IMR-90 (cell line): ENCODE measurements around the gene DHDH. TPM values are rescaled to one million over a fixed set of nuclear protein-coding genes. Genes with fewer than 3 reads are reported as not detected.

Source experiments
- ATAC-seq: fragments of 200-7000 bp; cut with Tn5 transposase; 2 replicates; pipeline ENCODE4 v1.9.1; 2020; ENCODE audit warnings: low read depth, mild to moderate bottlenecking, moderate library complexity
- BruUV-seq: library from RNA; stranded (reverse); fragments of 400-500 nt; replicated peaks from 2 replicates; lab custom pipeline; 2021; lab: Mats Ljungman, UMichigan
- CTCF ChIA-PET: fragments of 300-600 bp; formaldehyde crosslinking; extraction: SDS; loops from one replicate; lab custom pipeline; 2021; ENCODE audit warnings: antibody characterized with exemption; lab: Yijun Ruan, JAX
- POLR2A ChIA-PET: fragments of 300-600 bp; sonication (Branson Sonifier 250); formaldehyde crosslinking; loops from one replicate; lab custom pipeline; 2022; ENCODE audit warnings: antibody characterized with exemption; ENCODE audit not compliant: unreplicated experiment; lab: Charles Lee
- DNase-seq: peaks from one replicate; pipeline ENCODE4 v3.0.0; 2013
- H2AFZ ChIP-seq: replicated peaks from 2 replicates; pipeline ENCODE3; 2013; ENCODE audit warnings: low read length, mild to moderate bottlenecking; ENCODE audit not compliant: poor library complexity
- H2AK5ac ChIP-seq: 2 replicates; pipeline ENCODE4 v1.6.1; 2013; ENCODE audit warnings: low read depth, low read length, inconsistent platforms
- H2AK9ac ChIP-seq: replicated peaks from 2 replicates; pipeline ENCODE3; 2013; ENCODE audit warnings: mild to moderate bottlenecking, low read depth, low read length, moderate library complexity; ENCODE audit not compliant: poor library complexity
- H2BK120ac ChIP-seq: 2 replicates; pipeline ENCODE4 v1.6.1; 2013; ENCODE audit warnings: low read depth, low read length, inconsistent platforms
- H2BK15ac ChIP-seq: 3 replicates; pipeline ENCODE4 v1.6.1; 2013; ENCODE audit warnings: low read depth, low read length, inconsistent platforms
- H2BK20ac ChIP-seq: 2 replicates; pipeline ENCODE4 v1.6.1; 2013; ENCODE audit warnings: low read depth, mild to moderate bottlenecking, inconsistent platforms, low read length, moderate library complexity
- H2BK5ac ChIP-seq: 2 replicates; pipeline ENCODE4 v1.6.1; 2013; ENCODE audit warnings: mild to moderate bottlenecking, low read depth, low read length, inconsistent platforms; ENCODE audit not compliant: poor library complexity, severe bottlenecking
- H3K14ac ChIP-seq: replicated peaks from 2 replicates; pipeline ENCODE4 v1.6.1; 2013; ENCODE audit warnings: low read depth, low read length, inconsistent platforms
- H3K18ac ChIP-seq: 2 replicates; pipeline ENCODE4 v1.6.1; 2013; ENCODE audit warnings: low read depth, low read length, control low read depth
- H3K23ac ChIP-seq: 2 replicates; pipeline ENCODE4 v1.6.1; 2013; ENCODE audit warnings: low read depth, low read length, inconsistent platforms
- H3K27ac ChIP-seq: 2 replicates; pipeline ENCODE4 v1.5.1; 2013; ENCODE audit warnings: mild to moderate bottlenecking, control low read depth, low read length; ENCODE audit not compliant: insufficient read depth
- H3K27me3 ChIP-seq: 2 replicates; pipeline ENCODE4 v1.6.1; 2013; ENCODE audit warnings: low read length; ENCODE audit not compliant: control insufficient read depth, insufficient read depth
- H3K36me3 ChIP-seq: 2 replicates; pipeline ENCODE4 v1.6.1; 2013; ENCODE audit warnings: low read length, mixed read lengths; ENCODE audit not compliant: control insufficient read depth, insufficient read depth
- H3K4ac ChIP-seq: 2 replicates; pipeline ENCODE4 v1.6.1; 2013; ENCODE audit warnings: low read depth, low read length, inconsistent platforms
- H3K4me1 ChIP-seq: 2 replicates; pipeline ENCODE4 v1.6.1; 2013; ENCODE audit warnings: low read length, mixed read lengths; ENCODE audit not compliant: control insufficient read depth, insufficient read depth
- H3K4me2 ChIP-seq: 2 replicates; pipeline ENCODE4 v1.6.1; 2013; ENCODE audit warnings: low read depth, mild to moderate bottlenecking, control low read depth, low read length, moderate library complexity
- H3K4me3 ChIP-seq: 2 replicates; pipeline ENCODE4 v1.5.1; 2013; ENCODE audit warnings: low read depth, mild to moderate bottlenecking, control low read depth, low read length, moderate library complexity; ENCODE audit not compliant: insufficient read depth
- H3K56ac ChIP-seq: 2 replicates; pipeline ENCODE4 v1.6.1; 2013; ENCODE audit warnings: low read length, inconsistent platforms; ENCODE audit not compliant: insufficient read depth; ENCODE audit errors: extremely low read depth
- H3K79me1 ChIP-seq, 2 experiments: 2 replicates each; pipeline ENCODE4 v1.6.1; 2013; ENCODE audit warnings: low read length in 2 of 2, inconsistent platforms in 1 of 2, low read depth in 1 of 2
- H3K9ac ChIP-seq: 2 replicates; pipeline ENCODE4 v1.6.1; 2013; ENCODE audit warnings: low read depth, low read length, control low read depth
- H3K9me1 ChIP-seq: 2 replicates; pipeline ENCODE4 v1.6.1; 2013; ENCODE audit warnings: low read length, inconsistent platforms; ENCODE audit not compliant: insufficient read depth
- H3K9me3 ChIP-seq: 2 replicates; pipeline ENCODE4 v1.6.1; 2013; ENCODE audit warnings: low read length; ENCODE audit not compliant: control insufficient read depth, insufficient read depth
- H4K20me1 ChIP-seq: 2 replicates; pipeline ENCODE4 v1.6.1; 2013; ENCODE audit warnings: low read length, inconsistent platforms; ENCODE audit not compliant: insufficient read depth
- H4K5ac ChIP-seq: 2 replicates; pipeline ENCODE4 v1.6.1; 2013; ENCODE audit warnings: mild to moderate bottlenecking, low read depth, low read length, control low read depth
- H4K8ac ChIP-seq, 2 experiments: 2 replicates each; pipeline ENCODE4 v1.6.1; 2013; ENCODE audit warnings: low read depth in 2 of 2, low read length in 2 of 2, control low read depth in 1 of 2, inconsistent platforms in 1 of 2
- H4K91ac ChIP-seq: 2 replicates; pipeline ENCODE4 v1.6.1; 2013; ENCODE audit warnings: low read depth, low read length, inconsistent platforms; ENCODE audit not compliant: insufficient read depth
- CEBPB ChIP-seq: IDR thresholded peaks from 2 replicates; pipeline ENCODE4 v1.6.1; 2012; ENCODE audit warnings: low read depth, low read length, improper control_type of control experiment
- CHD1 ChIP-seq: IDR thresholded peaks from 2 replicates; pipeline ENCODE4 v1.6.1; 2012; ENCODE audit warnings: low read depth, low read length, improper control_type of control experiment
- FOS ChIP-seq: fragments of 150-350 bp; IDR thresholded peaks from 2 replicates; pipeline ENCODE4 v1.6.1; 2016; ENCODE audit warnings: low read depth, low read length
- MAFK ChIP-seq: IDR thresholded peaks from 2 replicates; pipeline ENCODE4 v1.6.1; 2012; ENCODE audit warnings: low read depth, low read length, improper control_type of control experiment
- MAZ ChIP-seq: IDR thresholded peaks from 2 replicates; pipeline ENCODE4 v1.6.1; 2012; ENCODE audit warnings: low read depth, mild to moderate bottlenecking, low read length, improper control_type of control experiment, moderate library complexity, borderline replicate concordance
- NFE2L2 ChIP-seq: fragments of 150-350 bp; IDR thresholded peaks from 2 replicates; pipeline ENCODE4 v1.6.1; 2016; ENCODE audit warnings: low read depth, mild to moderate bottlenecking, low read length
- POLR2A ChIP-seq: IDR thresholded peaks from 2 replicates; pipeline ENCODE4 v1.6.1; 2012; ENCODE audit warnings: mild to moderate bottlenecking, low read depth, low read length
- RAD21 ChIP-seq: IDR thresholded peaks from 2 replicates; pipeline ENCODE4 v1.6.1; 2012; ENCODE audit warnings: low read length, improper control_type of control experiment
- RFX5 ChIP-seq: IDR thresholded peaks from 2 replicates; pipeline ENCODE4 v1.8.0; 2012; ENCODE audit warnings: low read depth, mild to moderate bottlenecking, low read length, moderate library complexity
- SMC3 ChIP-seq: fragments of 150-350 bp; IDR thresholded peaks from 2 replicates; pipeline ENCODE4 v1.6.1; 2016; ENCODE audit warnings: low read depth, mild to moderate bottlenecking, antibody characterized with exemption, low read length, moderate library complexity
- WGBS, 2 experiments: methylation state at CpG; one replicate each; pipeline versions ENCODE4 v1.1.5 to v1.1.7; 2013; ENCODE audit warnings: missing lambda C conversion rate in 2 of 2; ENCODE audit not compliant: insufficient read length in 1 of 2; ENCODE audit errors: extremely low coverage in 2 of 2; 5-methylcytosine and 5-hydroxymethylcytosine counted together
- dilution Hi-C: fragments of 300-500 bp; cut with HindIII; formaldehyde crosslinking; loops from one replicate; pipeline ENCODE4 v1.14.3; 2018; ENCODE audit warnings: low sequenced_read_pairs; ENCODE audit not compliant: unreplicated experiment
- in situ Hi-C: fragments of 300-500 bp; cut with MboI; formaldehyde crosslinking; loops from 3 replicates; pipeline ENCODE4 v1.14.3; 2019; ENCODE audit warnings: low sequenced_read_pairs, inconsistent platforms, mixed read lengths
- intact Hi-C: fragments of 100-400 bp; cut with micrococcal nuclease; formaldehyde crosslinking; loops from 2 replicates; pipeline ENCODE4 v1.10.0; 2022
- polyA plus RNA-seq, 3 experiments: library from polyadenylated mRNA; depleted of rRNA; stranded (reverse); fragments of >200 nt; gene quantifications; 2 replicates each; pipeline ENCODE4 v1.2.3, GENCODE V29; 2012; ENCODE audit warnings: low replicate concordance in 1 of 3
- total RNA-seq: library from RNA; depleted of rRNA; stranded (reverse); fragments of >200 nt; gene quantifications from 2 replicates; pipeline ENCODE4 v1.2.3, GENCODE V29; 2012
- TF ChIP-seq, protein P1 (sequence below): fragments of 150-350 bp; IDR thresholded peaks from 2 replicates; pipeline ENCODE4 v1.6.1; 2017; ENCODE audit warnings: mild to moderate bottlenecking, antibody characterized with exemption, low read length, low read depth
- TF ChIP-seq, protein P2 (sequence below): fragments of 150-350 bp; IDR thresholded peaks from 2 replicates; pipeline ENCODE4 v1.6.1; 2016; ENCODE audit warnings: low read depth, mild to moderate bottlenecking, low read length, moderate library complexity, borderline replicate concordance

The DHDH gene
- total and polyA plus RNA-seq, 2 of the 4 experiments (the other 2 are of a cell fraction): 0.36 to 0.53 TPM

DNA sequence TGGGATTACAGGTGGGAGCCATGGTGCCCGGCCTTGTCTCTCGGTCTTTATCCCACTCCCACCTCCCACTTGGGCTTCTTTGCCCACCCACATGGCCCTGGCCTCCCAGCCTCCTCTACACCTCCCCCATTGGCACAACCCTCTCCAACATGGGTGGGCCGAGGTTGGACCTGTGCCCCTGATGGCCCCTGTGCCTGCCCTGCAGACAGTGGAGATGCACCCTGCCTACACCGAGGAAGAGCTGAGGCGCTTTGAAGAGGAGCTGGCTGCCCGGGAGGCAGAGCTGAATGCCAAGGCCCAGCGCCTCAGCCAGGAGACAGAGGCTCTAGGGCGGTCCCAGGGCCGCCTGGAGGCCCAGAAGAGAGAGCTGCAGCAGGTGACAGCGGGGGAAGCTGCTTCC is 12.6 kb upstream of the DHDH start:
- Histone ChIP-seq H3K56ac (no peak overlapping the region), H2AK5ac (no peak overlapping the region), H2BK15ac (no peak overlapping the region), H2BK120ac (no peak overlapping the region), H3K4me1 (peaks cover 7% of the 10 kb centered on the region; the same call in 1 of the 2 replicates), H3K79me1 (0 out of 4 replicates have a peak, but pooled peaks cover 0 to 8% of the 10 kb centered on the region in 2 experiments), H3K9ac (no peak overlapping the region), H3K36me3 (peaks cover 46% of the 10 kb centered on the region), H2AK9ac (no peak overlapping the region), H3K27me3 (no peaks in the 10 kb centered on the region), H2BK5ac (no peak overlapping the region), H3K4ac (no peak overlapping the region), H4K91ac (no peak overlapping the region), H3K9me1 (peaks cover 12% of the 10 kb centered on the region; the same call in 1 of the 2 replicates), H2BK20ac (no peak overlapping the region), H3K9me3 (no peaks in the 10 kb centered on the region), H3K27ac (no peak overlapping the region), H3K4me2 (no peak overlapping the region), H3K18ac (no peak overlapping the region), H4K5ac (no peak overlapping the region), H3K4me3 (no peak overlapping the region), H3K14ac (no peak overlapping the region), H2AFZ (no peak overlapping the region), H3K23ac (no peak overlapping the region), H4K20me1 (no peaks in the 10 kb centered on the region; the same call in 1 of the 2 replicates), H4K8ac (no peak overlapping the region)
- intact Hi-C loops (no loop called here), dilution Hi-C loops (no loop called here), in situ Hi-C loops (no loop called here)
- CTCF ChIA-PET: no interaction called here
- ATAC-seq: no peak
- no TSS peak for BruUV-seq
- DNase-seq: no peak
- 97% methylated on average over 5 of the region's 10 CpGs; no CpG with 5 or more reads in 1 of the 2 experiments for WGBS, 2 experiments
- POLR2A ChIA-PET: no interaction called here
- TF ChIP-seq RAD21 (no peak), CEBPB (no peak), MAFK (no peak), MAZ (no peak), CHD1 (no peak), SMC3 (no peak), NFE2L2 (no peak), FOS (no peak), POLR2A (no peak), RFX5 (no peak)
- TF ChIP-seq, protein P1, sequence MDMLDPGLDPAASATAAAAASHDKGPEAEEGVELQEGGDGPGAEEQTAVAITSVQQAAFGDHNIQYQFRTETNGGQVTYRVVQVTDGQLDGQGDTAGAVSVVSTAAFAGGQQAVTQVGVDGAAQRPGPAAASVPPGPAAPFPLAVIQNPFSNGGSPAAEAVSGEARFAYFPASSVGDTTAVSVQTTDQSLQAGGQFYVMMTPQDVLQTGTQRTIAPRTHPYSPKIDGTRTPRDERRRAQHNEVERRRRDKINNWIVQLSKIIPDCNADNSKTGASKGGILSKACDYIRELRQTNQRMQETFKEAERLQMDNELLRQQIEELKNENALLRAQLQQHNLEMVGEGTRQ: no peak
- TF ChIP-seq, protein P2, sequence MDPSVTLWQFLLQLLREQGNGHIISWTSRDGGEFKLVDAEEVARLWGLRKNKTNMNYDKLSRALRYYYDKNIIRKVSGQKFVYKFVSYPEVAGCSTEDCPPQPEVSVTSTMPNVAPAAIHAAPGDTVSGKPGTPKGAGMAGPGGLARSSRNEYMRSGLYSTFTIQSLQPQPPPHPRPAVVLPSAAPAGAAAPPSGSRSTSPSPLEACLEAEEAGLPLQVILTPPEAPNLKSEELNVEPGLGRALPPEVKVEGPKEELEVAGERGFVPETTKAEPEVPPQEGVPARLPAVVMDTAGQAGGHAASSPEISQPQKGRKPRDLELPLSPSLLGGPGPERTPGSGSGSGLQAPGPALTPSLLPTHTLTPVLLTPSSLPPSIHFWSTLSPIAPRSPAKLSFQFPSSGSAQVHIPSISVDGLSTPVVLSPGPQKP: no peak
